Stomach (tissue), 9 donors: Measurements from ENCODE around the gene ZEB1. TPM values are rescaled to one million over a fixed set of nuclear protein-coding genes. Genes with fewer than 3 reads are reported as not detected.

ENCODE experiments used
- DNase-seq, 2 donors: peaks; one replicate each; pipeline versions ENCODE4 v3.0.0 to v3.0.0-alpha.2; 2013 to 2019
- H3K27ac ChIP-seq, 5 donors: fragments of 200-600 bp in 4 of 5; sonication (generic) in 4 of 5; one replicate each; pipeline ENCODE4 v1.5.1; 2013 to 2019; ENCODE audit warnings: mild to moderate bottlenecking in 1 of 5, moderate library complexity in 1 of 5
- H3K27me3 ChIP-seq, 3 donors: fragments of 200-600 bp; sonication (generic); one replicate each; pipeline ENCODE4 v1.5.1; 2017 to 2019; ENCODE audit warnings: mixed run types in 1 of 3
- H3K36me3 ChIP-seq, 4 donors: fragments of 200-600 bp; sonication (generic); 1 replicate in 3 of 4; 2 replicates in 1 of 4; pipeline ENCODE4 v1.5.1; 2016 to 2019
- H3K4me1 ChIP-seq, 4 donors: fragments of 200-600 bp; sonication (generic); one replicate each; pipeline ENCODE4 v1.5.1; 2016 to 2019
- H3K4me3 ChIP-seq, 4 donors: fragments of 200-600 bp; sonication (generic) in 3 of 4; one replicate each; pipeline ENCODE4 v1.5.1; 2016 to 2019; ENCODE audit warnings: mild to moderate bottlenecking in 1 of 4
- H3K9me3 ChIP-seq, 4 donors: fragments of 200-600 bp; sonication (generic); one replicate each; pipeline ENCODE4 v1.5.1; 2016 to 2019
- EP300 ChIP-seq: sonication (generic); formaldehyde crosslinking; IDR thresholded peaks from one replicate; pipeline ENCODE4 v1.6.1; 2017; ENCODE audit warnings: antibody characterized with exemption
- POLR2A ChIP-seq, 4 donors: fragments of 450-650 bp; IDR thresholded peaks; one replicate each; pipeline ENCODE4 v1.6.1; 2016; ENCODE audit warnings: antibody characterized with exemption in 4 of 4, control low read depth in 2 of 4, mild to moderate bottlenecking in 1 of 4, moderate library complexity in 1 of 4
- POLR2AphosphoS5 ChIP-seq, 3 donors: sonication (generic); formaldehyde crosslinking; IDR thresholded peaks; one replicate each; pipeline ENCODE4 v1.6.1; 2016; ENCODE audit warnings: antibody characterized with exemption in 3 of 3
- WGBS, 5 donors: extraction: QIAGEN DNeasy Blood & Tissue Kit in 3 of 5; methylation state at CpG; one replicate each; pipeline versions ENCODE4 v1.1.5 to v1.1.7; 2013 to 2018; 5-methylcytosine and 5-hydroxymethylcytosine counted together
- intact Hi-C: fragments of 100-400 bp; cut with DNase I; formaldehyde crosslinking; loops from one replicate; pipeline ENCODE4 v1.15.1; 2023; ENCODE audit warnings: low total_unique reads
- polyA plus RNA-seq, 3 donors: library from polyadenylated mRNA; stranded (reverse); fragments of 200-250 nt; gene quantifications; one replicate each; pipeline ENCODE4 v1.2.3, GENCODE V29; 2013
- total RNA-seq, 5 donors: library from RNA; depleted of rRNA; stranded (reverse); fragments of >200 nt; gene quantifications; one replicate each; pipeline versions ENCODE4 v1.1.0 to v1.2.3, GENCODE V29; 2014 to 2016
- TF ChIP-seq, protein P1 (sequence below), 7 experiments: fragments of 450-650 bp in 4 of 7; fragments of 200-600 bp in 3 of 7; sonication (generic) in 3 of 7; IDR thresholded peaks; one replicate each; pipeline ENCODE4 v1.5.1; 2016 to 2019; ENCODE audit warnings: antibody characterized with exemption in 7 of 7, control low read depth in 2 of 7, mild to moderate bottlenecking in 1 of 7
- donor health status: healthy with polysubstance abuse.
- donor health status: Bipolar disorder and iron deficiency.
- donor health status: healthy.

Gene ZEB1
- total and polyA plus RNA-seq, 8 donors = 7.6 to 187 (median 31.1) TPM

DNA sequence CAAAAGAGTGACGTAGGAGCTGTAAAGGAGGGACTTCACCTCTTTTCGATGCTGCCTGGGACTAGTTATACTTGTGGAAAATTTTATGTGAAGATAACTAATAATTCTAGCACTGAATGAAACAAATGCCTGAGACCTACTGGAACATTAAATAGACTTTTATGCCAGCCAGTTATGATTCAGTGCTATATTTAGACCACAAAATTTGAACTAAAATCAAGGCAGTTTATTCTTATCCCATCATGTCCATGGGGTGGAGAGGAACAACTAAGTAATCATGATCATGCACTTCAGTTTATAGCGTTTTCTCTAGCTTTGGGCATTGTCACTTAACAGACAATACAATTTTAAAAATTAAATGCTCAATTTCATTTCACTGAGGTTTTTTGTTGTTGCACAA lies 76.7 kb downstream of the ZEB1 start:
- 46 to 73% (median 59%) methylated on average over 3 of the region's 3 CpGs for WGBS, 5 donors
- intact Hi-C loops = no loop called here

DNA sequence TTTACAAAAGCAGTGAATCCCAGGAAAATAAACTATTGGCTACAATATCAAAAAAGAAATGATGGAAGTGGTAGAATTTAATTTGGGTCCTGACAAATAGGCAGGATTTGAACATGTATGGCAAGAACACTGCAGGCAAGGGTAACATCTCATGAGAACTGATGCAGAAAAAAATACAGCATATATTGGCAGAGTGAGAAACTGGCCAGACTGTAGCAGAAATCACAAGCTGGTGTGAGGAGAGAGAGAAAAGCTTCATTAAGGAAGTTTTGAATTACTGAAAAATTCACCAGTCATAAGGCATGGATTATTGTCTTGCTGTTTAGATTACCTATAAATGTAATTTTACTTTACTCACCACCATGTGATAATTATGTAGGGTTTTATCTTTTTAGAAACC lies 77.4 kb downstream of the ZEB1 start:
- H3K27me3 ChIP-seq = no peaks in the 10 kb centered on the region
- no peak overlapping the region for H3K27ac ChIP-seq
- intact Hi-C loops = no loop called here
- TF ChIP-seq, protein P1, sequence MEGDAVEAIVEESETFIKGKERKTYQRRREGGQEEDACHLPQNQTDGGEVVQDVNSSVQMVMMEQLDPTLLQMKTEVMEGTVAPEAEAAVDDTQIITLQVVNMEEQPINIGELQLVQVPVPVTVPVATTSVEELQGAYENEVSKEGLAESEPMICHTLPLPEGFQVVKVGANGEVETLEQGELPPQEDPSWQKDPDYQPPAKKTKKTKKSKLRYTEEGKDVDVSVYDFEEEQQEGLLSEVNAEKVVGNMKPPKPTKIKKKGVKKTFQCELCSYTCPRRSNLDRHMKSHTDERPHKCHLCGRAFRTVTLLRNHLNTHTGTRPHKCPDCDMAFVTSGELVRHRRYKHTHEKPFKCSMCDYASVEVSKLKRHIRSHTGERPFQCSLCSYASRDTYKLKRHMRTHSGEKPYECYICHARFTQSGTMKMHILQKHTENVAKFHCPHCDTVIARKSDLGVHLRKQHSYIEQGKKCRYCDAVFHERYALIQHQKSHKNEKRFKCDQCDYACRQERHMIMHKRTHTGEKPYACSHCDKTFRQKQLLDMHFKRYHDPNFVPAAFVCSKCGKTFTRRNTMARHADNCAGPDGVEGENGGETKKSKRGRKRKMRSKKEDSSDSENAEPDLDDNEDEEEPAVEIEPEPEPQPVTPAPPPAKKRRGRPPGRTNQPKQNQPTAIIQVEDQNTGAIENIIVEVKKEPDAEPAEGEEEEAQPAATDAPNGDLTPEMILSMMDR (IDR thresholded peaks at IDR 0.05) = no peak
- TF ChIP-seq EP300 = no peak
- no peak for TF ChIP-seq POLR2A (IDR thresholded peaks at IDR 0.05)
- TF ChIP-seq POLR2AphosphoS5 (IDR thresholded peaks at IDR 0.05) = no peak
- H3K9me3 ChIP-seq = no peaks in the 10 kb centered on the region
- no peak overlapping the region for H3K4me3 ChIP-seq
- peaks cover 0 to 47% (median 13%) of the 10 kb centered on the region in 4 donors for H3K4me1 ChIP-seq
- H3K36me3 ChIP-seq = no peaks in the 10 kb centered on the region
- no peak for DNase-seq

More for the DNA sequence above, 76.7 kb downstream of the ZEB1 start:
- no peak for TF ChIP-seq EP300
- H3K27ac ChIP-seq = no peak overlapping the region
- no peak overlapping the region for H3K4me3 ChIP-seq
- no peaks in the 10 kb centered on the region for H3K27me3 ChIP-seq
- H3K36me3 ChIP-seq = no peaks in the 10 kb centered on the region
- H3K4me1 ChIP-seq = peaks cover 0 to 40% (median 10%) of the 10 kb centered on the region in 4 donors
- DNase-seq = no peak
- no peaks in the 10 kb centered on the region for H3K9me3 ChIP-seq

DNA sequence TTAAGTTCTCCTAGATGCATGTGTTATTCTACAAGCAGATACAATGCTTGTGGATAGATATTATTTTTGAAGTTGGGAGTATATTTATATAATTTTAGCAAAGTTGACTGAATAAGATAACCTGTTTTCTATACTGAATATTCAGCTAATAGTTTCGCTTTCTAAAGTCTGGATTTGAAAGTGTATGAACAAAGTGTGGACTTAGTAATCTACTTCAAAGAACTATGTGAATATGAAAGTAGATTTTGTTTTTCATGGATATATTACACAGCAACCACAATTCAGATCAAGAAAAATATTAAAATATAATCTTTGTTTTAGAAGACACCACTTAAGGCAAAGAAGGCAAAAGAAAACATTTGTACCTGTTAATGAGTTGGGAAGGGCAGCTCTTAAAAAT lies 78.8 kb downstream of the ZEB1 start:
- H3K27me3 ChIP-seq = no peaks in the 10 kb centered on the region
- H3K4me3 ChIP-seq = no peak overlapping the region
- no peak overlapping the region for H3K27ac ChIP-seq
- 77 to 86% (median 82%) methylated on average over 1 of the region's 1 CpG for WGBS, 5 donors
- no peak for DNase-seq
- no peaks in the 10 kb centered on the region for H3K36me3 ChIP-seq
- intact Hi-C loops = no loop called here
- peaks cover 0 to 62% (median 24%) of the 10 kb centered on the region in 4 donors for H3K4me1 ChIP-seq
- no peak for TF ChIP-seq POLR2AphosphoS5 (IDR thresholded peaks at IDR 0.05)
- H3K9me3 ChIP-seq = no peaks in the 10 kb centered on the region

DNA sequence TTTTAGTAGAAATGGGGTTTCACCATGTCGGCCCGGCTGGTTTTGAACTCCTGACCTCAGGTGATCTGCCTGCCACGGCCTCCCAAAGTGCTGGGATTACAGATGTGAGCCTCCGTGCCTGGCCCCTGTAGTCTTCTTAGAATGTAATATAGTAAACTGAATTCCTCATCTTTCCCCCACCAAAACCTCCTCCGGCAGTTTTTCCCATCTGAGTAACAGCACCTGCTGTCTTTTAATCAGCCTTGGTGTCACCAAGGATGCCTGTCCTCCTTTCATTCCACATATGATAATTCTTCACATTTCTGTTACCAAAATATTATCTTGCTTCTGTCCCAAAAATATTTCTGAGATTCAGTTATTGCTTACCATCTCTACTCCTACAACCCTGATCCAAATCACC lies 80.2 kb downstream of the ZEB1 start:
- no peak for TF ChIP-seq EP300
- TF ChIP-seq POLR2A (IDR thresholded peaks at IDR 0.05) = no peak
- TF ChIP-seq, protein P1 (IDR thresholded peaks at IDR 0.05) = no peak
- TF ChIP-seq POLR2AphosphoS5 (IDR thresholded peaks at IDR 0.05) = no peak
- no peak for DNase-seq
- H3K4me3 ChIP-seq = no peak overlapping the region
- H3K9me3 ChIP-seq = no peaks in the 10 kb centered on the region
- WGBS, 5 donors = 87 to 98% (median 94%) methylated on average over 5 of the region's 5 CpGs
- H3K27ac ChIP-seq = no peak overlapping the region
- H3K27me3 ChIP-seq = no peaks in the 10 kb centered on the region
- intact Hi-C loops = no loop called here
- H3K4me1 ChIP-seq = peaks cover 0 to 73% (median 28%) of the 10 kb centered on the region in 4 donors
- no peaks in the 10 kb centered on the region for H3K36me3 ChIP-seq

DNA sequence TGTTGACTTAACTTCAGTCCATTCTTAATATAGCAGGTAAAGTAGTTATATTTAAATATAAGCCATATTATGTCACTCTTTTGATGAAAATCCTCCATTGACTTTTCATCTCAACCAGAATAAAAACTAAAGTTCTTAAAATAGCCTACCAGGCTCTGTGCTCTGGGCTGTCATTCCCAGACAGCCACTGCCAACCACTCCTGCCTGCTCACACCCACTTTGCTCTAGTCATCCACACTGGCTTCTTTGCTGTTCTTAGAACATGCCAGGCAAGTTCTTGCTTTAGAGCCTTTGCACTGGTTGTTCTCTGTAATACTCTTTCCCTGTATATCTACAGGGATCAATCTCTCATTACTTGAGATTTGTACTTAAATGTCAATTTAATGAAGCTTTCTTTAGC lies 80.6 kb downstream of the ZEB1 start:
- DNase-seq = no peak
- TF ChIP-seq POLR2A (IDR thresholded peaks at IDR 0.05) (no peak), EP300 (no peak), POLR2AphosphoS5 (IDR thresholded peaks at IDR 0.05) (no peak)
- TF ChIP-seq, protein P1 (IDR thresholded peaks at IDR 0.05) = no peak
- no peaks in the 10 kb centered on the region for H3K36me3 ChIP-seq
- H3K27me3 ChIP-seq = no peaks in the 10 kb centered on the region
- intact Hi-C loops = no loop called here
- H3K4me3 ChIP-seq = no peak overlapping the region
- no peaks in the 10 kb centered on the region for H3K9me3 ChIP-seq
- peaks cover 0 to 78% (median 30%) of the 10 kb centered on the region in 4 donors for H3K4me1 ChIP-seq
- H3K27ac ChIP-seq = no peak overlapping the region
